Motor neuron (in vitro differentiated cells): ENCODE results near the gene RGS2. TPM values are rescaled to one million over a fixed set of nuclear protein-coding genes. Genes with fewer than 3 reads are reported as not detected.

Source experiments
- ATAC-seq, 8 experiments: fragments of 200-7000 bp; cut with Tn5 transposase; replicated peaks in 6 of 8; 2 replicates each; pipeline ENCODE4 v1.8.0; 2021; ENCODE audit warnings: mild to moderate bottlenecking in 8 of 8, moderate library complexity in 8 of 8
- H3K27ac ChIP-seq, 2 donors: fragments of 250-450 bp; sonication (Bioruptor Pico); 2 replicates each; pipeline ENCODE4 v1.9.0; 2021; ENCODE audit warnings: antibody characterized with exemption in 2 of 2, mild to moderate bottlenecking in 2 of 2, moderate library complexity in 1 of 2
- H3K4me1 ChIP-seq, 2 donors: fragments of 250-450 bp; sonication (Bioruptor Pico); replicated peaks in 1 of 2; 2 replicates each; pipeline ENCODE4 v1.6.1; 2021; ENCODE audit warnings: antibody characterized with exemption in 2 of 2, mild to moderate bottlenecking in 2 of 2, moderate library complexity in 1 of 2
- H3K4me3 ChIP-seq, 5 donors: fragments of 250-450 bp; sonication (Bioruptor Pico); 2 replicates each; pipeline ENCODE4 v1.9.0; 2021; ENCODE audit warnings: antibody characterized with exemption in 5 of 5, mild to moderate bottlenecking in 5 of 5, moderate library complexity in 4 of 5
- WGBS, 10 experiments: fragments of 450-650 bp; shearing (Covaris generic); methylation state at CpG; one replicate each; pipeline ENCODE4 v1.0.0; 2022; 5-methylcytosine and 5-hydroxymethylcytosine counted together
- in situ Hi-C, 9 experiments: fragments of 400-800 bp; cut with MboI; loops; one replicate each; pipeline ENCODE4 v1.15.0; 2021; ENCODE audit warnings: low sequenced_read_pairs in 9 of 9, low pct_unique_long_range_greater_than_20kb in 2 of 9; ENCODE audit not compliant: unreplicated experiment in 9 of 9
- total RNA-seq, 8 experiments: library from RNA; unstranded; fragments of 300-600 nt; gene quantifications; 2 replicates each; pipeline versions ENCODE4 v1.2.3 to v1.2.4, GENCODE V29; 2022

RGS2 gene
- total RNA-seq, 8 experiments from 2014 or later: 8.5 to 93.9 (median 50.1) TPM

GRCh38 chr1:192776998-192777397, 31.8 kb upstream of the RGS2 start:
- in situ Hi-C loops: loop anchor here in 1 of 9 experiments (25.0 kb wide), 1 partner anchor 315 kb away; no protein-coding TSS in a partner anchor
- WGBS, 10 experiments: 35 to 100% (median 77%) methylated on average over 1 to 3 of the region's 3 CpGs
- ATAC-seq: no peak

GRCh38 chr1:192783791-192784190, 25.0 kb upstream of the RGS2 start:
- in situ Hi-C loops: loop anchor here in 1 of 9 experiments (25.0 kb wide), 1 partner anchor 321 kb away; no protein-coding TSS in a partner anchor
- WGBS, 10 experiments: 59 to 96% (median 85%) methylated on average over 3 to 6 of the region's 6 CpGs; no CpG with 5 or more reads in 4 of the 10 experiments
- Histone ChIP-seq H3K4me3 (no peak overlapping the region), H3K27ac (no peak overlapping the region), H3K4me1 (no peaks in the 10 kb centered on the region)
- peak in 1 of 8 experiments; percentile 57 for ATAC-seq

More at GRCh38 chr1:192776998-192777397, 31.8 kb upstream of the RGS2 start:
- no peak overlapping the region for H3K4me3 ChIP-seq
- H3K4me1 ChIP-seq: no peaks in the 10 kb centered on the region
- no peak overlapping the region for H3K27ac ChIP-seq

- no peak overlapping the region for H3K4me3 ChIP-seq
- 77 to 100% (median 91%) methylated on average over 2 of the region's 2 CpGs for WGBS, 10 experiments
- no peak overlapping the region for H3K27ac ChIP-seq
- ATAC-seq: no peak
- in situ Hi-C loops: loop anchor here in 1 of 9 experiments (25.0 kb wide), 1 partner anchor 322 kb away; no protein-coding TSS in a partner anchor
- no peaks in the 10 kb centered on the region for H3K4me1 ChIP-seq
Measured at GRCh38 chr1:192784397-192784796, 24.4 kb upstream of the RGS2 start.

GRCh38 chr1:192786576-192786975, 22.3 kb upstream of the RGS2 start:
- H3K4me1 ChIP-seq: no peaks in the 10 kb centered on the region
- in situ Hi-C loops: loop anchor here in 1 of 9 experiments (25.0 kb wide), 1 partner anchor 324 kb away; no protein-coding TSS in a partner anchor
- 85 to 100% (median 94%) methylated on average over 2 to 4 of the region's 4 CpGs for WGBS, 10 experiments

GRCh38 chr1:192787914-192788585, 20.8 kb upstream of the RGS2 start:
- WGBS, 10 experiments: 3 to 96% (median 56%) methylated on average over 4 to 9 of the region's 9 CpGs; no CpG with 5 or more reads in 2 of the 10 experiments
- H3K27ac ChIP-seq: no peak overlapping the region
- ATAC-seq: peak; percentile 90 to 100 (median 98)
- H3K4me3 ChIP-seq: no peak overlapping the region
- in situ Hi-C loops: loop anchor here in 1 of 9 experiments (25.0 kb wide), 1 partner anchor 326 kb away; no protein-coding TSS in a partner anchor
- no peaks in the 10 kb centered on the region for H3K4me1 ChIP-seq

More at GRCh38 chr1:192786576-192786975, 22.3 kb upstream of the RGS2 start:
- no peak overlapping the region for H3K4me3 ChIP-seq
- peak in 1 of 8 experiments; percentile 35 for ATAC-seq
- no peak overlapping the region for H3K27ac ChIP-seq

- in situ Hi-C loops: loop anchor here in 1 of 9 experiments (25.0 kb wide), 1 partner anchor 328 kb away; no protein-coding TSS in a partner anchor
- Histone ChIP-seq H3K4me1 (no peaks in the 10 kb centered on the region), H3K4me3 (no peak overlapping the region), H3K27ac (no peak overlapping the region)
- 92 to 100% (median 97%) methylated on average over 1 to 2 of the region's 2 CpGs; no CpG with 5 or more reads in 2 of the 10 experiments for WGBS, 10 experiments
- ATAC-seq: no peak
Measured at GRCh38 chr1:192789871-192790270, 19.0 kb upstream of the RGS2 start.

GRCh38 chr1:192792628-192793027, 16.2 kb upstream of the RGS2 start:
- 50 to 100% (median 93%) methylated on average over 1 to 2 of the region's 2 CpGs for WGBS, 10 experiments
- Histone ChIP-seq H3K27ac (no peak overlapping the region), H3K4me1 (no peaks in the 10 kb centered on the region), H3K4me3 (no peak overlapping the region)
- in situ Hi-C loops: loop anchor here in 1 of 9 experiments (25.0 kb wide), 1 partner anchor 330 kb away; no protein-coding TSS in a partner anchor
- no peak for ATAC-seq

- no peak overlapping the region for H3K4me3 ChIP-seq
- WGBS, 10 experiments: 55 to 100% (median 92%) methylated on average over 1 to 2 of the region's 2 CpGs; no CpG with 5 or more reads in 4 of the 10 experiments
- in situ Hi-C loops: loop anchor here in 1 of 9 experiments (25.0 kb wide), 1 partner anchor 332 kb away; no protein-coding TSS in a partner anchor
- no peaks in the 10 kb centered on the region for H3K4me1 ChIP-seq
- no peak overlapping the region for H3K27ac ChIP-seq
- no peak for ATAC-seq
Measured at GRCh38 chr1:192793983-192794767, 14.7 kb upstream of the RGS2 start.

GRCh38 chr1:192794768-192795035, 14.1 kb upstream of the RGS2 start:
- no peak overlapping the region for H3K4me3 ChIP-seq
- H3K4me1 ChIP-seq: no peaks in the 10 kb centered on the region
- in situ Hi-C loops: loop anchor here in 1 of 9 experiments (25.0 kb wide), 1 partner anchor 332 kb away; no protein-coding TSS in a partner anchor
- H3K27ac ChIP-seq: no peak overlapping the region
- no peak for ATAC-seq

GRCh38 chr1:192795916-192796618, 12.8 kb upstream of the RGS2 start:
- in situ Hi-C loops: loop anchor here in 1 of 9 experiments (25.0 kb wide), 1 partner anchor 334 kb away; no protein-coding TSS in a partner anchor
- 83 to 100% (median 92%) methylated on average over 1 of the region's 1 CpG; no CpG with 5 or more reads in 1 of the 10 experiments for WGBS, 10 experiments
- Histone ChIP-seq H3K4me1 (no peaks in the 10 kb centered on the region), H3K27ac (no peak overlapping the region), H3K4me3 (no peak overlapping the region)
- ATAC-seq: no peak

GRCh38 chr1:192797143-192797542, 11.7 kb upstream of the RGS2 start:
- in situ Hi-C loops: loop anchor here in 1 of 9 experiments (25.0 kb wide), 1 partner anchor 335 kb away; no protein-coding TSS in a partner anchor
- Histone ChIP-seq H3K4me3 (no peak overlapping the region), H3K4me1 (no peaks in the 10 kb centered on the region), H3K27ac (no peak overlapping the region)
- ATAC-seq: no peak
- WGBS, 10 experiments: 33 to 100% (median 82%) methylated on average over 1 of the region's 1 CpG; no CpG with 5 or more reads in 4 of the 10 experiments

GRCh38 chr1:192797891-192798290, 10.9 kb upstream of the RGS2 start:
- 20 to 100% (median 79%) methylated on average over 1 to 7 of the region's 7 CpGs; no CpG with 5 or more reads in 1 of the 10 experiments for WGBS, 10 experiments
- no peak for ATAC-seq
- in situ Hi-C loops: loop anchor here in 1 of 9 experiments (25.0 kb wide), 1 partner anchor 336 kb away; no protein-coding TSS in a partner anchor
- Histone ChIP-seq H3K4me1 (no peaks in the 10 kb centered on the region), H3K4me3 (no peak overlapping the region), H3K27ac (no peak overlapping the region)
